ENCODE results near the gene AAMP.
A peak's percentile ranks its signal among the peaks of the same experiment; 100 is the strongest.

The AAMP gene

GRCh38 chr2:218218268-218219185 is 51.4 kb downstream of the AAMP start:
- DNase-seq, result no peak

GRCh38 chr2:218217360-218218267 is 52.3 kb downstream of the AAMP start:
- DNase-seq, result peak; percentile 58

GRCh38 chr2:218216674-218217359 is 53.1 kb downstream of the AAMP start, which contains the start of gene ARPC2:
ARPC2 (plus strand) TSS chr2:218217189; CDS start chr2:218217471, 282 bp downstream.
- DNase-seq, result peak; percentile 92

- DNase-seq, result no peak
Observed at GRCh38 chr2:218216336-218216673, 53.6 kb downstream of the AAMP start.

Data from T-helper 9 cell (primary cell).